ENCODE measurements around the gene RUSC1. TPM values are rescaled to one million over a fixed set of nuclear protein-coding genes. Genes with fewer than 3 reads are reported as not detected.

Gene RUSC1
- total RNA-seq, 1 experiment from 2014 or later, result 80.3 TPM

- Histone ChIP-seq H3K9me3 (ENCODE audit: low read length) (no peaks in the 10 kb centered on the region), H3K4me1 (ENCODE audit: insufficient read depth, low read length) (no peaks in the 10 kb centered on the region), H4K20me1 (ENCODE audit: low read length) (no peaks in the 10 kb centered on the region), H3K27me3 (ENCODE audit: low read length) (no peaks in the 10 kb centered on the region), H3K4me3 (ENCODE audit: low read length) (no peak overlapping the region), H3K27ac (ENCODE audit: low read length) (no peak overlapping the region), H3K9me2 (replicated peaks; ENCODE audit: low read length) (no peaks in the 10 kb centered on the region), H3K4me2 (ENCODE audit: low read length) (no peak overlapping the region), H3K9ac (ENCODE audit: low read length) (no peak overlapping the region), H2AFZ (ENCODE audit: low read length) (no peak overlapping the region), H3K79me2 (ENCODE audit: low read length) (no peaks in the 10 kb centered on the region), H3F3A (ENCODE audit: low read length, unreplicated experiment) (no peaks in the 10 kb centered on the region), H3K36me3 (ENCODE audit: low read depth, low read length) (no peaks in the 10 kb centered on the region)
- intact Hi-C loops (cut with micrococcal nuclease), result no loop called here
- ChIA-PET CTCF (interaction anchor here (0.6 kb wide), 1 partner anchor 1327 kb away, joined by 3 read pairs; no protein-coding TSS in a partner anchor), POLR2A (ENCODE audit: unreplicated experiment) (no interaction called here)
- BruUV-seq (replicated peaks), result no TSS peak
- DNase-seq, result no peak
- no peak for ATAC-seq
- TF ChIP-seq, protein P1, sequence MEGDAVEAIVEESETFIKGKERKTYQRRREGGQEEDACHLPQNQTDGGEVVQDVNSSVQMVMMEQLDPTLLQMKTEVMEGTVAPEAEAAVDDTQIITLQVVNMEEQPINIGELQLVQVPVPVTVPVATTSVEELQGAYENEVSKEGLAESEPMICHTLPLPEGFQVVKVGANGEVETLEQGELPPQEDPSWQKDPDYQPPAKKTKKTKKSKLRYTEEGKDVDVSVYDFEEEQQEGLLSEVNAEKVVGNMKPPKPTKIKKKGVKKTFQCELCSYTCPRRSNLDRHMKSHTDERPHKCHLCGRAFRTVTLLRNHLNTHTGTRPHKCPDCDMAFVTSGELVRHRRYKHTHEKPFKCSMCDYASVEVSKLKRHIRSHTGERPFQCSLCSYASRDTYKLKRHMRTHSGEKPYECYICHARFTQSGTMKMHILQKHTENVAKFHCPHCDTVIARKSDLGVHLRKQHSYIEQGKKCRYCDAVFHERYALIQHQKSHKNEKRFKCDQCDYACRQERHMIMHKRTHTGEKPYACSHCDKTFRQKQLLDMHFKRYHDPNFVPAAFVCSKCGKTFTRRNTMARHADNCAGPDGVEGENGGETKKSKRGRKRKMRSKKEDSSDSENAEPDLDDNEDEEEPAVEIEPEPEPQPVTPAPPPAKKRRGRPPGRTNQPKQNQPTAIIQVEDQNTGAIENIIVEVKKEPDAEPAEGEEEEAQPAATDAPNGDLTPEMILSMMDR (conservative IDR thresholded peaks at IDR 0.05; ENCODE audit: low read depth, low read length), result no peak
- TF ChIP-seq EZH2phosphoT487 (IDR thresholded peaks at IDR 0.05; ENCODE audit: borderline replicate concordance, low read length) (no peak), EZH2 (IDR thresholded peaks at IDR 0.05; ENCODE audit: low read length, unreplicated experiment) (no peak)
These were observed 27.5 kb upstream of the RUSC1 start for GRCh38 chr1:155293086-155293749.

DNA sequence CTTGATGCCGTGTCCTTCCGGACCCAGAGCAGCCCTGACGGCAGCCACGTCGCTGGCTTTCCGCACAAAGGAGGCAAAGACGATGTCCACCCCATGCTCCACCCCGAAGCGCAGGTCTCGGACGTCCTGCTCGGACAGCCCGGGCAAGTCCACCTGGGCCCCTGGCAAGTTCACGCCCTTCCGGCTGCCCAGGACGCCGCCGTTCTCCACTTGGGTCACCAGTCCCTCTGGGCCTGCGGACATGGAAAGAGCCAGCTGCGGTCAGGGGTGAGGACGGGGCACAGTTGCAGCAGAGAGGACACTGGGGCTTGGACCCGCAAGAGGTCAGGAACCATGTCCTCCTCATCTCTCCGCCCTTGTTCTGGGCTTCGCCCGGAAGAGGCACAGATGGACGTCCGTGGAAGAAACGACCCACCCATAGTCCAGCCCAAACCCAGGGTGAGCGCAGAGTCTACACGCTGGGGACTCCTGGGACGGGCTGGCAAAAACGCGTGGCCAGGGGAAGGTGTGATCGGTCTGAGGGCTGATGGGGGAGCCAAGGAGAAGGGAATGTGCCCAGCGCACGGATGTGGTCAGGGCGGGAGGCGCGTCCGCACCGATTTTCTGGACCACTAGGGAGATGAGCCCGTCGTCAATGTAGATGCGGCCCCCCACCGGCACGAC, 26.0 kb upstream of the RUSC1 start:
- TF ChIP-seq EZH2phosphoT487 (IDR thresholded peaks at IDR 0.05; ENCODE audit: borderline replicate concordance, low read length) (no peak), EZH2 (IDR thresholded peaks at IDR 0.05; ENCODE audit: low read length, unreplicated experiment) (no peak)
- TF ChIP-seq, protein P1 (conservative IDR thresholded peaks at IDR 0.05; ENCODE audit: low read depth, low read length), result no peak
- no peaks in the 10 kb centered on the region for H3F3A ChIP-seq (ENCODE audit: low read length, unreplicated experiment)
- intact Hi-C loops (cut with micrococcal nuclease), result no loop called here
- no peak overlapping the region for H3K27ac ChIP-seq (ENCODE audit: low read length)
- no peaks in the 10 kb centered on the region for H3K36me3 ChIP-seq (ENCODE audit: low read depth, low read length)
- H3K9ac ChIP-seq (ENCODE audit: low read length), result no peak overlapping the region
- POLR2A ChIA-PET (ENCODE audit: unreplicated experiment), result no interaction called here
- DNase-seq (no peak), ATAC-seq (no peak)
- H3K4me2 ChIP-seq (ENCODE audit: low read length), result no peak overlapping the region
- H3K9me2 ChIP-seq (replicated peaks; ENCODE audit: low read length), result no peaks in the 10 kb centered on the region
- no peaks in the 10 kb centered on the region for H3K27me3 ChIP-seq (ENCODE audit: low read length)
- CTCF ChIA-PET, result no interaction called here
- no peak overlapping the region for H2AFZ ChIP-seq (ENCODE audit: low read length)
- no peaks in the 10 kb centered on the region for H4K20me1 ChIP-seq (ENCODE audit: low read length)
- no peak overlapping the region for H3K4me3 ChIP-seq (ENCODE audit: low read length)
- H3K79me2 ChIP-seq (ENCODE audit: low read length), result no peaks in the 10 kb centered on the region
- no TSS peak for BruUV-seq (replicated peaks)
- H3K4me1 ChIP-seq (ENCODE audit: insufficient read depth, low read length), result no peaks in the 10 kb centered on the region
- no peaks in the 10 kb centered on the region for H3K9me3 ChIP-seq (ENCODE audit: low read length)
